WTC11 (cell line): ENCODE results near the gene SLC48A1. TPM values are rescaled to one million over a fixed set of nuclear protein-coding genes. Genes with fewer than 3 reads are reported as not detected.

ENCODE experiments used
- ATAC-seq: fragments of 200-7000 bp; cut with Tn5 transposase; 2 replicates; pipeline ENCODE4 v1.10.0; 2021; ENCODE audit warnings: mild to moderate bottlenecking, moderate library complexity
- CTCF ChIA-PET: fragments of 300-600 bp; sonication (Branson Sonifier 250); formaldehyde crosslinking; loops from one replicate; lab custom pipeline; 2021; ENCODE audit warnings: antibody characterized with exemption; lab: Charles Lee
- POLR2A ChIA-PET: fragments of 350-600 bp; sonication (Branson Sonifier 250); formaldehyde crosslinking; loops from one replicate; lab custom pipeline; 2021; ENCODE audit warnings: antibody characterized with exemption; lab: Charles Lee
- DNase-seq: peaks from one replicate; pipeline ENCODE4 v3.0.0; 2021; ENCODE audit warnings: low spot score
- H3K27ac Mint-ChIP-seq: 2 replicates; pipeline ENCODE4 v1.8.0; 2021; ENCODE audit warnings: mixed read lengths
- H3K27me3 Mint-ChIP-seq: 2 replicates; pipeline ENCODE4 v1.8.0; 2021; ENCODE audit warnings: low read depth, mild to moderate bottlenecking, moderate library complexity, mixed read lengths
- H3K36me3 Mint-ChIP-seq: 2 replicates; pipeline ENCODE4 v1.8.0; 2021; ENCODE audit warnings: mixed read lengths
- H3K4me1 Mint-ChIP-seq: 2 replicates; pipeline ENCODE4 v1.8.0; 2022; ENCODE audit warnings: mixed read lengths
- H3K4me3 Mint-ChIP-seq: 2 replicates; pipeline ENCODE4 v1.8.0; 2021; ENCODE audit warnings: mild to moderate bottlenecking, moderate library complexity, mixed read lengths
- H3K9me3 Mint-ChIP-seq: 2 replicates; pipeline ENCODE4 v1.8.0; 2021; ENCODE audit warnings: mixed read lengths
- ELF4 ChIP-seq: sonication (generic); formaldehyde crosslinking; IDR thresholded peaks from 2 replicates; pipeline ENCODE4 v1.8.1; 2022; ENCODE audit warnings: low read depth, mild to moderate bottlenecking, moderate library complexity, missing genetic modification reagents
- EMX1 ChIP-seq: fragments of 250-450 bp; sonication (Bioruptor Pico); IDR thresholded peaks from 2 replicates; pipeline ENCODE4 v1.8.0; 2021; ENCODE audit warnings: mild to moderate bottlenecking
- FOXJ3 ChIP-seq: sonication (generic); formaldehyde crosslinking; IDR thresholded peaks from 2 replicates; pipeline ENCODE4 v1.9.0; 2021; ENCODE audit warnings: missing genetic modification reagents, mild to moderate bottlenecking, borderline replicate concordance
- FOXK1 ChIP-seq: sonication (generic); formaldehyde crosslinking; IDR thresholded peaks from 2 replicates; pipeline ENCODE4 v1.8.0; 2022; ENCODE audit warnings: mild to moderate bottlenecking, moderate library complexity, missing genetic modification reagents
- NFYB ChIP-seq: sonication (generic); formaldehyde crosslinking; conservative IDR thresholded peaks from 2 replicates; pipeline ENCODE4 v1.8.0; 2022; ENCODE audit warnings: low read depth, missing genetic modification reagents
- NR1H2 ChIP-seq: sonication (generic); formaldehyde crosslinking; IDR thresholded peaks from 2 replicates; pipeline ENCODE4 v1.9.0; 2021; ENCODE audit warnings: mild to moderate bottlenecking, moderate library complexity, missing genetic modification reagents
- NR2C2 ChIP-seq: sonication (generic); formaldehyde crosslinking; IDR thresholded peaks from 2 replicates; pipeline ENCODE4 v1.8.0; 2022; ENCODE audit warnings: mild to moderate bottlenecking, missing genetic modification reagents
- SMAD3 ChIP-seq: sonication (generic); formaldehyde crosslinking; IDR thresholded peaks from 2 replicates; pipeline ENCODE4 v1.8.0; 2022; ENCODE audit warnings: missing genetic modification reagents, mild to moderate bottlenecking, borderline replicate concordance
- ZNF121 ChIP-seq: sonication (generic); formaldehyde crosslinking; IDR thresholded peaks from 2 replicates; pipeline ENCODE4 v1.8.0; 2023; ENCODE audit warnings: missing genetic modification reagents
- ZNF232 ChIP-seq: sonication (generic); formaldehyde crosslinking; IDR thresholded peaks from 2 replicates; pipeline ENCODE4 v1.8.0; 2022; ENCODE audit warnings: mild to moderate bottlenecking, missing genetic modification reagents
- total RNA-seq: library from RNA; stranded (reverse); gene quantifications from 3 replicates; pipeline ENCODE4 v1.2.3, GENCODE V29; 2021
- TF ChIP-seq, protein P1 (sequence below): sonication (generic); formaldehyde crosslinking; IDR thresholded peaks from 2 replicates; pipeline ENCODE4 v1.8.0; 2022; ENCODE audit warnings: mild to moderate bottlenecking, missing genetic modification reagents
- TF ChIP-seq, protein P2 (sequence below): sonication (generic); formaldehyde crosslinking; IDR thresholded peaks from 2 replicates; pipeline ENCODE4 v1.8.1; 2023; ENCODE audit warnings: mild to moderate bottlenecking, missing genetic modification reagents
- TF ChIP-seq, protein P3 (sequence below): sonication (generic); formaldehyde crosslinking; IDR thresholded peaks from 2 replicates; pipeline ENCODE4 v1.8.0; 2023; ENCODE audit warnings: missing genetic modification reagents, mild to moderate bottlenecking, borderline replicate concordance
- TF ChIP-seq, protein P4 (sequence below): sonication (generic); formaldehyde crosslinking; conservative IDR thresholded peaks from 2 replicates; pipeline ENCODE4 v1.8.1; 2022; ENCODE audit warnings: mild to moderate bottlenecking, missing genetic modification reagents
- TF ChIP-seq, protein P5 (sequence below): sonication (generic); formaldehyde crosslinking; IDR thresholded peaks from 2 replicates; pipeline ENCODE4 v1.8.1; 2023; ENCODE audit warnings: mild to moderate bottlenecking, missing genetic modification reagents, moderate library complexity
- TF ChIP-seq, protein P6 (sequence below): sonication (generic); formaldehyde crosslinking; IDR thresholded peaks from 2 replicates; pipeline ENCODE4 v1.8.0; 2023; ENCODE audit warnings: mild to moderate bottlenecking, missing genetic modification reagents

Gene SLC48A1
- total RNA-seq, 1 experiment from 2014 or later, result 13.8 TPM

DNA sequence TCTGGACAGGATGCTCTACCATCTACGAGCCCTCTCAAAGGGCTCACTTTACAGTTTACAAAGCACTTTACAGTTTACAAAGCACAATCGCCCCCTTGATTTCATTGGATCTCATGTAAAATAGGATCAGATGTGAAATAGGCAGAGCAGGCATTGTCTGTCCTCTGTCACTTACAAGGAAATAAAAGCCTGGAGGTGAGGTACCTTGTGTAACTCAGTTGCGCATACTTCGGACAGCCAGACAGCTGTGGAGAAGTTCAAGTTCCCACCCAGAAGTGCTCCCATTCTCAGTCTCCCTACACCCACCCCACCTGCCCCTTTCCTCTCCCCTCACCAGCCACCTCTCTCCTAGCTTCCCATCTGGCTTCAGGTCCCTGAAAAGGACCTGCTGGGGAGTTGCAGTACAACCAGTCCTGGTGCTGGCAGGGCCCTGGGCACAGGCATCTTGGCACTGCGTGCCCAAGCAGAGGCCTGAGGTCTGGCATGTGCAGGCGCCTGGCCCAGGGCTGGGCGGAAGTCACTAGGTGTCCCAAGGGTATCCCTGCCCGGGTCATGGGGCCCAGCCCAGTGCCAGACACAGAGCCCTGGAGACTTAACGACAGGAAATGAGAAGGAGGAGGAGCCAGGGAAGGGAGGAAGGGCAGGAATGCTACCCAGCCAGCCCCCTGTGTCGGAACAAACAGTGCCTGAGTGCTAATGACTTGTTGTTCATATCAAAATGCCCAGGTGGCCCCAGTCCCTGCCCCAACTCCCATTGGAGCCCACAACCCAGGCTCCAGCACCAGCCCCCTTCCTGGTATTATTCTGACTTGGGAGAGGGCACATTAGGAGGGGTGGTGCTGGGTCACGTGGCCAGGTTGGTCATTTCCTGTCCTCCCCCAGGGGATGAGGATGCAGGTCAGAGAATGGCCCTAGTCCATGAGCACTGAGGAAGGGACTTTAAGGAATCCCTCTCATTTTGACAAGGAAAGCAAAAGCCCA, 19.7 kb upstream of the SLC48A1 start:
- peak overlapping the region; percentile 96 for H3K27ac Mint-ChIP-seq
- H3K4me1 Mint-ChIP-seq, result peaks cover 62% of the 10 kb centered on the region
- CTCF ChIA-PET, result interaction anchor here (2.6 to 10.5 kb wide), 5 partner anchors 11 to 85 kb away, joined by 10 to 173 read pairs (median 67); partner anchors contain the start of gene SLC48A1

DNA sequence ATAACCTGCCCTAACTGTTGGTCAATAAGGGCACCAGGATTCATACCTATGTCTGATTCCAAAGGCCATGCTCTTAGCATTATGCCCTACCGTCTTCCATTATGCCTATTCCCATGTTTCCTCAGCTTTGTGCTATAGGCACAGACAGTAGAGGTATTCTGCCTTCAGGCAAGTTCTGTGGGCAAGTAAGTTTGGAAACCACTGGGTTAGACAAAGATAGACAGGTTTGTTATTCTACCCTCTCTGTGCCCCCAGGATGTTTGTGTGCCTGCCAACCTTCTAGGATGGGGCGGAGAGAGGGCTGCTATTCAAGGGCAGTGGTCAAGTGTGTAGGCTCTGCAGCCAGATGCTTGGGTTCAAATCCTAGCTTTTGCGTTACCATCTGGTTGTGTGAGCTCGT, 18.9 kb upstream of the SLC48A1 start:
- ChIA-PET CTCF (interaction anchor here (2.6 to 10.5 kb wide), 5 partner anchors 12 to 84 kb away, joined by 10 to 173 read pairs (median 67); partner anchors contain the start of gene SLC48A1), POLR2A (no interaction called here)
- no peak for DNase-seq
- Mint-ChIP-seq H3K27me3 (no peaks in the 10 kb centered on the region; the same call in 1 of the 2 replicates), H3K27ac (no peak overlapping the region; the same call in 1 of the 2 replicates), H3K4me3 (no peak overlapping the region), H3K9me3 (no peaks in the 10 kb centered on the region), H3K4me1 (peaks cover 64% of the 10 kb centered on the region), H3K36me3 (no peaks in the 10 kb centered on the region)
- no peak for TF ChIP-seq NFYB (CRISPR knock-in tag)
- TF ChIP-seq, protein P1, sequence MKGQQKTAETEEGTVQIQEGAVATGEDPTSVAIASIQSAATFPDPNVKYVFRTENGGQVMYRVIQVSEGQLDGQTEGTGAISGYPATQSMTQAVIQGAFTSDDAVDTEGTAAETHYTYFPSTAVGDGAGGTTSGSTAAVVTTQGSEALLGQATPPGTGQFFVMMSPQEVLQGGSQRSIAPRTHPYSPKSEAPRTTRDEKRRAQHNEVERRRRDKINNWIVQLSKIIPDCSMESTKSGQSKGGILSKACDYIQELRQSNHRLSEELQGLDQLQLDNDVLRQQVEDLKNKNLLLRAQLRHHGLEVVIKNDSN (CRISPR knock-in tag), result no peak
- no peak for TF ChIP-seq NR2C2 (CRISPR knock-in tag)
- no peak for TF ChIP-seq EMX1 (CRISPR knock-in tag)
- TF ChIP-seq SMAD3, result no peak
- TF ChIP-seq ZNF121 (CRISPR knock-in tag), result no peak
- TF ChIP-seq, protein P2, sequence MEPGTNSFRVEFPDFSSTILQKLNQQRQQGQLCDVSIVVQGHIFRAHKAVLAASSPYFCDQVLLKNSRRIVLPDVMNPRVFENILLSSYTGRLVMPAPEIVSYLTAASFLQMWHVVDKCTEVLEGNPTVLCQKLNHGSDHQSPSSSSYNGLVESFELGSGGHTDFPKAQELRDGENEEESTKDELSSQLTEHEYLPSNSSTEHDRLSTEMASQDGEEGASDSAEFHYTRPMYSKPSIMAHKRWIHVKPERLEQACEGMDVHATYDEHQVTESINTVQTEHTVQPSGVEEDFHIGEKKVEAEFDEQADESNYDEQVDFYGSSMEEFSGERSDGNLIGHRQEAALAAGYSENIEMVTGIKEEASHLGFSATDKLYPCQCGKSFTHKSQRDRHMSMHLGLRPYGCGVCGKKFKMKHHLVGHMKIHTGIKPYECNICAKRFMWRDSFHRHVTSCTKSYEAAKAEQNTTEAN (CRISPR knock-in tag), result no peak
- TF ChIP-seq, protein P3, sequence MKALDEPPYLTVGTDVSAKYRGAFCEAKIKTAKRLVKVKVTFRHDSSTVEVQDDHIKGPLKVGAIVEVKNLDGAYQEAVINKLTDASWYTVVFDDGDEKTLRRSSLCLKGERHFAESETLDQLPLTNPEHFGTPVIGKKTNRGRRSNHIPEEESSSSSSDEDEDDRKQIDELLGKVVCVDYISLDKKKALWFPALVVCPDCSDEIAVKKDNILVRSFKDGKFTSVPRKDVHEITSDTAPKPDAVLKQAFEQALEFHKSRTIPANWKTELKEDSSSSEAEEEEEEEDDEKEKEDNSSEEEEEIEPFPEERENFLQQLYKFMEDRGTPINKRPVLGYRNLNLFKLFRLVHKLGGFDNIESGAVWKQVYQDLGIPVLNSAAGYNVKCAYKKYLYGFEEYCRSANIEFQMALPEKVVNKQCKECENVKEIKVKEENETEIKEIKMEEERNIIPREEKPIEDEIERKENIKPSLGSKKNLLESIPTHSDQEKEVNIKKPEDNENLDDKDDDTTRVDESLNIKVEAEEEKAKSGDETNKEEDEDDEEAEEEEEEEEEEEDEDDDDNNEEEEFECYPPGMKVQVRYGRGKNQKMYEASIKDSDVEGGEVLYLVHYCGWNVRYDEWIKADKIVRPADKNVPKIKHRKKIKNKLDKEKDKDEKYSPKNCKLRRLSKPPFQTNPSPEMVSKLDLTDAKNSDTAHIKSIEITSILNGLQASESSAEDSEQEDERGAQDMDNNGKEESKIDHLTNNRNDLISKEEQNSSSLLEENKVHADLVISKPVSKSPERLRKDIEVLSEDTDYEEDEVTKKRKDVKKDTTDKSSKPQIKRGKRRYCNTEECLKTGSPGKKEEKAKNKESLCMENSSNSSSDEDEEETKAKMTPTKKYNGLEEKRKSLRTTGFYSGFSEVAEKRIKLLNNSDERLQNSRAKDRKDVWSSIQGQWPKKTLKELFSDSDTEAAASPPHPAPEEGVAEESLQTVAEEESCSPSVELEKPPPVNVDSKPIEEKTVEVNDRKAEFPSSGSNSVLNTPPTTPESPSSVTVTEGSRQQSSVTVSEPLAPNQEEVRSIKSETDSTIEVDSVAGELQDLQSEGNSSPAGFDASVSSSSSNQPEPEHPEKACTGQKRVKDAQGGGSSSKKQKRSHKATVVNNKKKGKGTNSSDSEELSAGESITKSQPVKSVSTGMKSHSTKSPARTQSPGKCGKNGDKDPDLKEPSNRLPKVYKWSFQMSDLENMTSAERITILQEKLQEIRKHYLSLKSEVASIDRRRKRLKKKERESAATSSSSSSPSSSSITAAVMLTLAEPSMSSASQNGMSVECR (CRISPR knock-in tag), result no peak
- no peak for TF ChIP-seq ZNF232 (CRISPR knock-in tag)
- no peak for TF ChIP-seq FOXK1 (CRISPR knock-in tag)
- no peak for TF ChIP-seq ELF4 (CRISPR knock-in tag)
- TF ChIP-seq, protein P4, sequence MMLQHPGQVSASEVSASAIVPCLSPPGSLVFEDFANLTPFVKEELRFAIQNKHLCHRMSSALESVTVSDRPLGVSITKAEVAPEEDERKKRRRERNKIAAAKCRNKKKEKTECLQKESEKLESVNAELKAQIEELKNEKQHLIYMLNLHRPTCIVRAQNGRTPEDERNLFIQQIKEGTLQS (CRISPR knock-in tag), result no peak
- no peak for TF ChIP-seq NR1H2
- TF ChIP-seq FOXJ3, result no peak
- no peak for ATAC-seq

More for the DNA sequence above, 19.7 kb upstream of the SLC48A1 start:
- Mint-ChIP-seq H3K4me3 (peak overlapping the region; percentile 44; the same call in 1 of the 2 replicates), H3K9me3 (no peaks in the 10 kb centered on the region), H3K27me3 (no peaks in the 10 kb centered on the region; the same call in 1 of the 2 replicates), H3K36me3 (no peaks in the 10 kb centered on the region)
- POLR2A ChIA-PET, result no interaction called here
- ATAC-seq, result peak; percentile 86
- DNase-seq, result peak; percentile 53
- TF ChIP-seq, protein P5, sequence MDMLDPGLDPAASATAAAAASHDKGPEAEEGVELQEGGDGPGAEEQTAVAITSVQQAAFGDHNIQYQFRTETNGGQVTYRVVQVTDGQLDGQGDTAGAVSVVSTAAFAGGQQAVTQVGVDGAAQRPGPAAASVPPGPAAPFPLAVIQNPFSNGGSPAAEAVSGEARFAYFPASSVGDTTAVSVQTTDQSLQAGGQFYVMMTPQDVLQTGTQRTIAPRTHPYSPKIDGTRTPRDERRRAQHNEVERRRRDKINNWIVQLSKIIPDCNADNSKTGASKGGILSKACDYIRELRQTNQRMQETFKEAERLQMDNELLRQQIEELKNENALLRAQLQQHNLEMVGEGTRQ, result peak; percentile 88
- TF ChIP-seq, protein P1 (CRISPR knock-in tag), result peak; percentile 79
- TF ChIP-seq, protein P6, sequence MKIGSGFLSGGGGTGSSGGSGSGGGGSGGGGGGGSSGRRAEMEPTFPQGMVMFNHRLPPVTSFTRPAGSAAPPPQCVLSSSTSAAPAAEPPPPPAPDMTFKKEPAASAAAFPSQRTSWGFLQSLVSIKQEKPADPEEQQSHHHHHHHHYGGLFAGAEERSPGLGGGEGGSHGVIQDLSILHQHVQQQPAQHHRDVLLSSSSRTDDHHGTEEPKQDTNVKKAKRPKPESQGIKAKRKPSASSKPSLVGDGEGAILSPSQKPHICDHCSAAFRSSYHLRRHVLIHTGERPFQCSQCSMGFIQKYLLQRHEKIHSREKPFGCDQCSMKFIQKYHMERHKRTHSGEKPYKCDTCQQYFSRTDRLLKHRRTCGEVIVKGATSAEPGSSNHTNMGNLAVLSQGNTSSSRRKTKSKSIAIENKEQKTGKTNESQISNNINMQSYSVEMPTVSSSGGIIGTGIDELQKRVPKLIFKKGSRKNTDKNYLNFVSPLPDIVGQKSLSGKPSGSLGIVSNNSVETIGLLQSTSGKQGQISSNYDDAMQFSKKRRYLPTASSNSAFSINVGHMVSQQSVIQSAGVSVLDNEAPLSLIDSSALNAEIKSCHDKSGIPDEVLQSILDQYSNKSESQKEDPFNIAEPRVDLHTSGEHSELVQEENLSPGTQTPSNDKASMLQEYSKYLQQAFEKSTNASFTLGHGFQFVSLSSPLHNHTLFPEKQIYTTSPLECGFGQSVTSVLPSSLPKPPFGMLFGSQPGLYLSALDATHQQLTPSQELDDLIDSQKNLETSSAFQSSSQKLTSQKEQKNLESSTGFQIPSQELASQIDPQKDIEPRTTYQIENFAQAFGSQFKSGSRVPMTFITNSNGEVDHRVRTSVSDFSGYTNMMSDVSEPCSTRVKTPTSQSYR, result no peak
